Stimulated activated CD8-positive, alpha-beta memory T cell treated with anti-CD3 and anti-CD28 coated beads, Interleukin-7, amount 100 ng/mL, for 1 hour (primary cell): Measurements from ENCODE around the gene TBC1D3I.
"Not testable (repeated sequence)": the region's sequence is repeated elsewhere in the genome, so short reads cannot be mapped to it uniquely, and the experiment has no call there.

ENCODE experiments used
- DNase-seq, 2 donors: peaks; one replicate each; pipeline ENCODE4 v3.0.0-alpha.2; 2020; ENCODE audit warnings: low read depth in 2 of 2

TBC1D3I gene

GRCh38 chr17:36206486-36206821 lies 57.9 kb downstream of the TBC1D3I start:
- not testable (repeated sequence) for DNase-seq

DNA sequence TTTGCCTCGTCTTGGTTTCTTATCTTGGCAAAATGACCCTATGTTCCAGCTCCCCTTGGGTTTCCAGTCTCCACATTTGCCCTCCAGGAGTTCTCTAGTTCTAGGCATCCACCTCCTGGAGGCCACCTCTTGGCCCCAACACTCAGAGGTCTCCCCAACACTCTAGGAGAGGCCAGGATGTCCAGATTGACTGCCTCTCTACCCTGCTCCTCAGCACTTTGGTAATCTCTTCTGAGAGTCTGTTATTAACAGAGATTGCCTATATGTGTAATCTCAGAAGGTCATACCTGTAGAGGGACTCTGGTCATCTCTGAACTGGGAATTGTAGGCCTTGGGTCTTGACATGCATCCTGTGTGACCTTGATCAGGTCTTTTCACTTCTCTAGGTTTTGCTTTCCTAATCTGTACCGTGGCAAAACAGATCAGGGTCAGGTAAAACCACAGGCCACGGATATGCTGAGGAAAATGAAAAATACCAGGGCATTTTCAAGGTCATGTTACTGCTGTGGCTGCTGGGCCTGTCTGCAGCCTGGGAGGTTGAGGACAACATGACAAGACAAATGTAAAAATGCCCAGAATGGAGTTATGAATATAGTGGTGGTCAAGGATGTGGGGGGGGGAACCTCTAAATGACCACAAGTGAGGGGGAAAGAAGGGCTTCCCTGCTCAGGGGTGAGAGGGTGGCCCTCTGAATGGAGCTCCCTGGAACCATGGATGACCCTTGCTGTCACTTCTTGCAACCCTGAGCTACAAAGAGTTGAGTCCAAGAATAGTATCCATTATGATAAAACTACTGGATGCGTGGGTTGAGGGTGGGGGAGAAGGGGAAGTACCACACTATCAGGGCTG lies 58.5 kb downstream of the TBC1D3I start:
- DNase-seq = no peak

- DNase-seq = no peak
Measured at GRCh38 chr17:36204724-36205500, 59.5 kb downstream of the TBC1D3I start.
